Neuron (in vitro differentiated cells): Measurements from ENCODE around the gene SLCO1A2.

Experiments
- H2AFZ ChIP-seq: one replicate; pipeline ENCODE4 v1.6.1; 2013; ENCODE audit warnings: low read depth, mild to moderate bottlenecking, inconsistent platforms, low read length, moderate library complexity
- H3K27me3 ChIP-seq: one replicate; pipeline ENCODE4 v1.6.1; 2013; ENCODE audit warnings: low read length; ENCODE audit not compliant: insufficient read depth
- H3K36me3 ChIP-seq: one replicate; pipeline ENCODE4 v1.6.1; 2013; ENCODE audit warnings: low read length; ENCODE audit not compliant: insufficient read depth
- H3K4me1 ChIP-seq: one replicate; pipeline ENCODE4 v1.6.1; 2013; ENCODE audit warnings: low read length; ENCODE audit not compliant: insufficient read depth
- H3K4me3 ChIP-seq: 2 replicates; pipeline ENCODE4 v1.5.1; 2013; ENCODE audit warnings: mild to moderate bottlenecking, low read length, moderate library complexity
- H3K9me3 ChIP-seq: one replicate; pipeline ENCODE4 v1.6.1; 2013; ENCODE audit warnings: low read length

SLCO1A2 gene

GRCh38 chr12:21343636-21344035 is 8.9 kb upstream of the SLCO1A2 start:
- Histone ChIP-seq H3K4me3 (no peak overlapping the region), H3K27me3 (no peaks in the 10 kb centered on the region), H3K9me3 (no peaks in the 10 kb centered on the region), H3K36me3 (no peaks in the 10 kb centered on the region), H2AFZ (no peak overlapping the region), H3K4me1 (no peaks in the 10 kb centered on the region)

GRCh38 chr12:21341769-21342168 is 7.1 kb upstream of the SLCO1A2 start:
- no peaks in the 10 kb centered on the region for H3K36me3 ChIP-seq
- peaks cover under 1% of the 10 kb centered on the region for H3K4me1 ChIP-seq

GRCh38 chr12:21340403-21340802 is 5.7 kb upstream of the SLCO1A2 start:
- Histone ChIP-seq H3K4me1 (peaks cover 2% of the 10 kb centered on the region), H3K36me3 (no peaks in the 10 kb centered on the region), H3K9me3 (no peaks in the 10 kb centered on the region), H3K4me3 (no peak overlapping the region), H3K27me3 (no peaks in the 10 kb centered on the region), H2AFZ (no peak overlapping the region)

More at GRCh38 chr12:21341769-21342168, 7.1 kb upstream of the SLCO1A2 start:
- Histone ChIP-seq H3K9me3 (no peaks in the 10 kb centered on the region), H2AFZ (no peak overlapping the region), H3K27me3 (no peaks in the 10 kb centered on the region), H3K4me3 (no peak overlapping the region)

DNA sequence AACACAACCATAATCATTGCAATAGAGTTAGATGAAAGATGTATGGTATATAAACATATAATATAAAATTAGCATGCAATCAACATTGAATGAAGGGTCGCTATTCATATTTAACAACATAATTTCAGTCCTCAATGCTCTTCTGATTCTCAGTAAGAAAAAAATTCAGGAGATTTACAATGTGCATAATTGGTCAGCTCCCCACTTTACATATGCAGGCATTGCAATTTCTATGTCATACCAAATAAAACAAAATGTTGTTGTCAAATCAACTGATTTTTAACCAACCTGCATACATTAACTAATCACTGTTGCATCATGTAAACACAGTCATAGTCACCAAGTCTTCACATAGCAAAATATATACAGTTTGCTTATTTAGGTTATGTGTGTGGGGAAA is 5.2 kb upstream of the SLCO1A2 start:
- no peaks in the 10 kb centered on the region for H3K27me3 ChIP-seq
- no peaks in the 10 kb centered on the region for H3K9me3 ChIP-seq
- H2AFZ ChIP-seq: no peak overlapping the region
- no peak overlapping the region for H3K4me3 ChIP-seq
- peaks cover 2% of the 10 kb centered on the region for H3K4me1 ChIP-seq
- H3K36me3 ChIP-seq: no peaks in the 10 kb centered on the region

- peaks cover 2% of the 10 kb centered on the region for H3K4me1 ChIP-seq
- no peak overlapping the region for H3K4me3 ChIP-seq
- no peaks in the 10 kb centered on the region for H3K9me3 ChIP-seq
- H2AFZ ChIP-seq: no peak overlapping the region
- no peaks in the 10 kb centered on the region for H3K27me3 ChIP-seq
- H3K36me3 ChIP-seq: no peaks in the 10 kb centered on the region
These were observed 3.4 kb upstream of the SLCO1A2 start for GRCh38 chr12:21337959-21338744.

DNA sequence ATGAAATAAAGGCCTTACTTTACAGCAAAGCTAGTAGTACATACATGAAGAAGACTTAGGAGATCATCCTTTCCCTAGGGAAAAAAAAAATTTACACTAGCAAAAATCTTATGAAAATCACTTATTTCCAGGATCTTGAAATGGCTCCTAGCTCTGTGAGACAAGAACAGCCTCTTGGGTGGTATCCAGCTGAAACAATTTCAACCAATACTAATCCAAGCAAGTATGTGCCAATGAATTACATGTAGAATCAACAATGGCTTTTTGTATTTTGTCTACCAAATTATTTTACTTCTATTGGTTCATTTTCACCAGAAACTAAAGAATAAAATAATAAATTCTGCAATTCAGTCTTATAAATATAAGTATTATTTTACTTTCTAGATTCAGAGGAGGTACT is 2.7 kb upstream of the SLCO1A2 start:
- peaks cover 2% of the 10 kb centered on the region for H3K4me1 ChIP-seq
- no peaks in the 10 kb centered on the region for H3K27me3 ChIP-seq
- H2AFZ ChIP-seq: no peak overlapping the region
- H3K36me3 ChIP-seq: no peaks in the 10 kb centered on the region
- H3K9me3 ChIP-seq: no peaks in the 10 kb centered on the region
- H3K4me3 ChIP-seq: no peak overlapping the region

- H3K36me3 ChIP-seq: no peaks in the 10 kb centered on the region
- H2AFZ ChIP-seq: no peak overlapping the region
- H3K9me3 ChIP-seq: no peaks in the 10 kb centered on the region
These were observed 1.9 kb upstream of the SLCO1A2 start for GRCh38 chr12:21336656-21337055.

GRCh38 chr12:21330682-21331253 is 3.9 kb downstream of the SLCO1A2 start:
- H3K4me3 ChIP-seq: no peak overlapping the region
- H3K27me3 ChIP-seq: no peaks in the 10 kb centered on the region
- H3K9me3 ChIP-seq: peaks cover 3% of the 10 kb centered on the region
- no peaks in the 10 kb centered on the region for H3K4me1 ChIP-seq
- H2AFZ ChIP-seq: no peak overlapping the region
- H3K36me3 ChIP-seq: no peaks in the 10 kb centered on the region

More at GRCh38 chr12:21336656-21337055, 1.9 kb upstream of the SLCO1A2 start:
- no peak overlapping the region for H3K4me3 ChIP-seq
- H3K4me1 ChIP-seq: peaks cover 2% of the 10 kb centered on the region
- H3K27me3 ChIP-seq: no peaks in the 10 kb centered on the region

DNA sequence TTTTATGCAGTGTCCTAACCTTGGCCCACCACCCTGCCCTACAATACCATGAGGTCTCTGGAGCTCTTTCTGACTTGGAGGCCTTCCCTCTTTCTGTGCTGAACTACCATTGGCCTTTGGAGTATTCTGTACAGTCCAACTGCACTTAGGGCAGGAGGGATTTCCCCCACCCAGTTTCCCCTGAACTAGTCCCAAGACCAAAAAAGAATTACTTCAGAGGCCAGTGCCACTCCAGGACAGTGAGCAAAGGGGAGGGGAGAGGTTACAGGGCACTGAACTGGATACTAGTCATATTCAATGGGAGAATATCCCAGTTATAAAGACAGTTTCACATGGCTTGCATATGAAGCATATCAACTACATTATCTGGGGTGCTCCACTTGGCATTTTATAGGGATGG is 6.1 kb downstream of the SLCO1A2 start:
- Histone ChIP-seq H3K4me3 (no peak overlapping the region), H3K36me3 (no peaks in the 10 kb centered on the region), H3K9me3 (peaks cover 3% of the 10 kb centered on the region), H2AFZ (no peak overlapping the region), H3K4me1 (no peaks in the 10 kb centered on the region), H3K27me3 (no peaks in the 10 kb centered on the region)

- H3K9me3 ChIP-seq: peaks cover 3% of the 10 kb centered on the region
- H3K27me3 ChIP-seq: no peaks in the 10 kb centered on the region
- H3K4me1 ChIP-seq: no peaks in the 10 kb centered on the region
- H3K36me3 ChIP-seq: no peaks in the 10 kb centered on the region
- H2AFZ ChIP-seq: no peak overlapping the region
- H3K4me3 ChIP-seq: no peak overlapping the region
These were observed 10.2 kb downstream of the SLCO1A2 start for GRCh38 chr12:21324551-21324950.

DNA sequence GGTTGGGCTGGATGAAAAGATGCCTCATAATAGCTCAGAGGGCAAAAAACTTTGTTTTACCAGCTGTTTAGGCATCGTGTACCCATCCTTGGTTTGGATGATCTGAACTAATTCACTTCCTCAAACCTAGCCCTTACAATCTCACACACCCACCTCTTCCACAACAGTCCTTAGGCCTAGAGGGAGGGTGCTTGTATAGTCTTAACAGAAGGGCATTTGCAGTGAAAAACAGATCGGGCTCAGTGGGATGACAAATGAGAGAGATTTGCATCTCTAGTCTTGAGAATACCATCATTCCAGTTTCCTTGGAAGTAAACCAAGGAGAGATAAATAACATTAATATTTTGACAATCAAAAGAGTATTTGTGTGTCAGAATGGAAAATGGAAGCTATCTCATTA is 11.0 kb downstream of the SLCO1A2 start:
- Histone ChIP-seq H3K9me3 (peaks cover 3% of the 10 kb centered on the region), H3K4me3 (no peak overlapping the region), H3K27me3 (no peaks in the 10 kb centered on the region), H3K36me3 (no peaks in the 10 kb centered on the region), H3K4me1 (no peaks in the 10 kb centered on the region), H2AFZ (no peak overlapping the region)

DNA sequence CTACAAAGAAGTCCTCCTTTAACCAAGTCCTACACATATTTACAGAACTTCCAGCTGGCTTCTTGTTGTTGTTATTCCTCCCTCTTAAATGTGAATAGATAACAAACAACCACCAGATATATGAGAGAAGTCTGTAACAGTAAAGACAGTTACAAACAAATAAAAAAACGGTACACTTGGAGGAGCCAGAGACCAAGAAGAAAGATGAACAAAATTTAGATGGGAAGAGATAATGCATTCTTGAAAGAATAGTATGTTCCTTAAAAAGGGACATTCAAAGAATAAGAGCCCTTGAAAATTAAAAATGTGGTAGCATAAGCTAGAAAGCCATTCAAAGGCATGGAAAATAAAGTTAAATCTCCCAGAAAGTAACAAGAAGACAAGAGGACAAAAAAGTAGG is 25.9 kb downstream of the SLCO1A2 start:
- no peaks in the 10 kb centered on the region for H3K36me3 ChIP-seq
- no peaks in the 10 kb centered on the region for H3K4me1 ChIP-seq
- no peaks in the 10 kb centered on the region for H3K27me3 ChIP-seq
- no peak overlapping the region for H2AFZ ChIP-seq
- no peaks in the 10 kb centered on the region for H3K9me3 ChIP-seq
- no peak overlapping the region for H3K4me3 ChIP-seq

DNA sequence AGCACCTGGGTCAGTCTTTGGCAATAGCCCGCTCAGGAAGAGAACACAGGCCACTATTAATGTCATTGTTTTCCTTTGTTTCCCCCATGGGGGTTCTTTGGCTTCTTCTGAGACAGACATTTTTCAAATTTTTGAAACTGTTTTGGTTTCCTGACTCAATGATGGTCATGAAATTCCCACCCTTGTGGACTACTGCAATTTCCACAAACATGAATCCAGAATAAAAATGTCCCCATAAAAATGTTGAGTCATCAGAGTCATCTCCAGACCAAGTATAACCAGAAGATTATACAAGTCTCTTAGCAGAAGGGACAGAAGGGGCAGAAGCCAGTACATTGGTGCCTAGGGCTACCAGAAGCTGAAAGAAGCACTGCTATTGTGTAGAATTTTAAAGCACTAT is 29.1 kb downstream of the SLCO1A2 start:
- Histone ChIP-seq H3K4me1 (no peaks in the 10 kb centered on the region), H3K9me3 (no peaks in the 10 kb centered on the region), H3K27me3 (no peaks in the 10 kb centered on the region), H2AFZ (no peak overlapping the region), H3K36me3 (no peaks in the 10 kb centered on the region), H3K4me3 (no peak overlapping the region)

DNA sequence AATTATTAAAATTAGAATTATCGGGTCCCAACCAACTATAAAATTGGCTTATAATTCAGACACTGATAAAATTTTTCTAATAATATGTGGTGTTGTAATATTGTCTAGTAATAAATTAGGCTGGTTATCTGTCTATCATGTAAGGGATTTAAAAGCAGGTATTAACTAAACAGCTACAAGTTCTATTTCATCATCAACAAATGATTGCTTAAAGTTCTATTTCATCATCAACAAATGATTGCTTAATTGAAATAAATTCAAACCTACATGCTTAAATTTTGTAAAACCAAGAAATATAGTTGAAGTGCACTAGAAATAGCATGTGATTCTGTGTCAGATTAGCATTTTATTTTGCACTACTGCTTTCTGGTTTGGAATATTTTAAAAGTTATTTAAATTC is 34.1 kb downstream of the SLCO1A2 start:
- no peaks in the 10 kb centered on the region for H3K27me3 ChIP-seq
- no peak overlapping the region for H2AFZ ChIP-seq
- no peaks in the 10 kb centered on the region for H3K36me3 ChIP-seq
- H3K4me1 ChIP-seq: no peaks in the 10 kb centered on the region
- H3K4me3 ChIP-seq: no peak overlapping the region
- H3K9me3 ChIP-seq: no peaks in the 10 kb centered on the region
